Mesendoderm (in vitro differentiated cells): Measurements from ENCODE around the gene KAT6B.

Experiments
- DNase-seq: peaks from one replicate; pipeline ENCODE4 v3.0.0; 2013
- H2AK5ac ChIP-seq: 2 replicates; pipeline ENCODE4 v1.6.1; 2013; ENCODE audit warnings: low read length, inconsistent platforms
- H2BK120ac ChIP-seq: 2 replicates; pipeline ENCODE4 v1.6.1; 2013; ENCODE audit warnings: low read depth, mild to moderate bottlenecking, low read length, moderate library complexity, mixed read lengths
- H2BK15ac ChIP-seq: replicated peaks from 2 replicates; pipeline ENCODE4 v1.6.1; 2013; ENCODE audit warnings: low read depth, mild to moderate bottlenecking, moderate library complexity
- H2BK5ac ChIP-seq: 2 replicates; pipeline ENCODE4 v1.6.1; 2013; ENCODE audit warnings: low read length, inconsistent platforms
- H3K18ac ChIP-seq: 2 replicates; pipeline ENCODE4 v1.6.1; 2013; ENCODE audit warnings: mild to moderate bottlenecking, low read length, mixed read lengths
- H3K23ac ChIP-seq: one replicate; pipeline ENCODE4 v1.6.1; 2013; ENCODE audit warnings: low read length
- H3K27ac ChIP-seq: 2 replicates; pipeline ENCODE4 v1.5.1; 2013; ENCODE audit warnings: low read depth, mild to moderate bottlenecking, inconsistent platforms, low read length, moderate library complexity
- H3K27me3 ChIP-seq: 2 replicates; pipeline ENCODE4 v1.6.1; 2013; ENCODE audit warnings: low read length, control low read depth, mild to moderate bottlenecking, inconsistent platforms; ENCODE audit not compliant: insufficient read depth, poor library complexity
- H3K36me3 ChIP-seq: 2 replicates; pipeline ENCODE4 v1.6.1; 2013; ENCODE audit warnings: low read length, inconsistent platforms; ENCODE audit not compliant: control insufficient read depth, insufficient read depth
- H3K4ac ChIP-seq: one replicate; pipeline ENCODE4 v1.6.1; 2013; ENCODE audit warnings: low read depth, mild to moderate bottlenecking, low read length, moderate library complexity
- H3K4me1 ChIP-seq: 2 replicates; pipeline ENCODE4 v1.6.1; 2013; ENCODE audit warnings: low read depth, low read length, inconsistent platforms; ENCODE audit not compliant: control insufficient read depth
- H3K4me2 ChIP-seq: 2 replicates; pipeline ENCODE4 v1.6.1; 2013; ENCODE audit warnings: low read length
- H3K4me3 ChIP-seq: 2 replicates; pipeline ENCODE4 v1.5.1; 2013; ENCODE audit warnings: mild to moderate bottlenecking, low read length
- H3K56ac ChIP-seq: one replicate; pipeline ENCODE4 v1.6.1; 2013; ENCODE audit warnings: low read length
- H3K79me1 ChIP-seq: 2 replicates; pipeline ENCODE4 v1.6.1; 2013; ENCODE audit warnings: low read length, inconsistent platforms
- H3K79me2 ChIP-seq: 2 replicates; pipeline ENCODE4 v1.6.1; 2013; ENCODE audit warnings: mild to moderate bottlenecking, low read length; ENCODE audit not compliant: control insufficient read depth, insufficient read depth
- H3K9ac ChIP-seq: 2 replicates; pipeline ENCODE4 v1.6.1; 2013; ENCODE audit warnings: low read length, inconsistent platforms
- H4K5ac ChIP-seq: one replicate; pipeline ENCODE4 v1.6.1; 2013; ENCODE audit warnings: low read length
- H4K8ac ChIP-seq: one replicate; pipeline ENCODE4 v1.6.1; 2013; ENCODE audit warnings: low read depth, mild to moderate bottlenecking, control low read depth, low read length, moderate library complexity
- WGBS: extraction: QIAGEN DNeasy Blood & Tissue Kit; methylation state at CpG from one replicate; pipeline ENCODE4 v1.1.7; 2013; ENCODE audit warnings: low lambda C conversion rate, missing lambda C conversion rate; ENCODE audit not compliant: insufficient coverage; ENCODE audit errors: extremely low coverage; 5-methylcytosine and 5-hydroxymethylcytosine counted together

KAT6B gene

DNA sequence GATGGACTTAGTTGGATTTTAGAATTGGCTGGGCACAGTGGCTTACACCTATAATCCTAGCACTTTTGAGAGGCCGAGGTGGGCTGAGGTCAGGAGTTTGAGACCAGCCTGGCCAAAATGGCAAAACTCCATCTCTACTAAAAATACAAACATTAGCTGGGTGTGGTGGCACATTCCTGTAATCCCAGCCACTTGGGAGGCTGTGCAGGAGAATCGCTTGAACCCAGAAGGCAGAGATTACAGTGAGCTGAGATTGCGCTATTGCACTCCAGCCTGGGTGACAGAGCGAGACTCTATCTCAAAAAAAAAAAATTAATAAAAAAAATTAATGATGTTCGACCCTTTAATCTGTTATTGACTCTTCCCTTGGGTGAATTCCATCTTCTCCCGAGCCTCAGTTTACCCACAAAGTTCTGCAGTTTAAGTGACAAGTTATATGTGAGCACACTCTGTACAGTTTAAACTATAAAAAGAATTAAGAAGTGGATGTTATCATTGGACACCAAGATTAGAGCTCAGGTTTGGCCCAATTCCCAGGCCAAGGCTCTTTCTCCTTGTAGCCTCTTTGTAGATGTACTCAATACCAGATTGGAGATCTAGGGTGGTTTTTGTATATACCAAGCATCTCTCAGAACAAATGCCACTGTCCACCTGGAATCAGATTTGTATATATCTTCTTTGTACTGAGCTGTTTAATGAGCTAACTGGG, 15.0 kb downstream of the KAT6B start:
- Histone ChIP-seq H4K5ac (no peak overlapping the region), H3K27me3 (no peaks in the 10 kb centered on the region), H2BK5ac (no peak overlapping the region), H2BK120ac (no peak overlapping the region), H4K8ac (no peak overlapping the region), H3K4ac (no peak overlapping the region), H3K18ac (no peak overlapping the region), H3K4me1 (no peaks in the 10 kb centered on the region), H3K56ac (no peak overlapping the region), H3K4me2 (no peak overlapping the region), H3K79me1 (peaks cover 1% of the 10 kb centered on the region), H2AK5ac (no peak overlapping the region), H3K9ac (no peak overlapping the region), H3K79me2 (no peaks in the 10 kb centered on the region), H3K36me3 (no peaks in the 10 kb centered on the region), H3K23ac (no peak overlapping the region), H3K4me3 (no peak overlapping the region), H2BK15ac (no peak overlapping the region), H3K27ac (no peak overlapping the region)
- no CpG with 5 or more reads among the region's 6 CpGs for WGBS
- DNase-seq: no peak

DNA sequence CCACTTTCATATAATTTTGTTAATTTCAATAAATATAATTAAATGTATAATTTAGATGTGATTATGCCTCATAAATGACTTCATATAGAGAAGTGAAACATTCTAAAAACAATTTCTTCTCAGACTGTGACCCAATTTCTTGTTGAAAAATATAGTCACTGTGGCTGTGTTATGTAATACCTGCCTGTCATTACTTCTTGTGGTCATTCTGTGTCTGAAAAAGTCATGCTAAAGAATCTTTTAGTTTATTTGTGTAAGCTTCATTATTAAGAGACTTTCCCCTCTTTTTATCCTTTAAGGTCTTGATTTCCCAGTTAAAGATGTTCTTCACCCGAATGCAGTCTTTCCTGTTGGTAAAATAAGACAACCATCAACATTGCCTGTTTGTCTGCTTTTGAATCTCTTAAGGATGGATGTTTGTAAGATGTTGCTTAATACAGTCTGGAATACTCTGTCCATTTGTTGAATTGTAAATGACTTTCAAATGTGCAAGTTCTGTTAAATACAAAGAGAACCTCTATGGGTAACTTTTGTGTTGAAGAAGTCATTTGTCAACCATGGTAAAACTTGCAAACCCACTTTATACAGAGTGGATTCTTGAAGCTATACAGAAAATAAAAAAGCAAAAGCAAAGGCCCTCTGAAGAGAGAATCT, 16.0 kb downstream of the KAT6B start:
- Histone ChIP-seq H3K27ac (no peak overlapping the region), H3K4me1 (no peaks in the 10 kb centered on the region), H3K4me3 (no peak overlapping the region), H3K23ac (no peak overlapping the region), H3K56ac (no peak overlapping the region), H3K27me3 (no peaks in the 10 kb centered on the region), H2BK5ac (no peak overlapping the region), H3K4me2 (no peak overlapping the region), H3K4ac (no peak overlapping the region), H3K79me2 (no peaks in the 10 kb centered on the region), H3K36me3 (no peaks in the 10 kb centered on the region), H2BK120ac (no peak overlapping the region), H3K18ac (no peak overlapping the region), H4K5ac (no peak overlapping the region), H4K8ac (no peak overlapping the region), H2BK15ac (no peak overlapping the region), H2AK5ac (no peak overlapping the region), H3K9ac (no peak overlapping the region), H3K79me1 (peaks cover 1% of the 10 kb centered on the region)
- no peak for DNase-seq
- WGBS: no CpG with 5 or more reads among the region's 1 CpG

DNA sequence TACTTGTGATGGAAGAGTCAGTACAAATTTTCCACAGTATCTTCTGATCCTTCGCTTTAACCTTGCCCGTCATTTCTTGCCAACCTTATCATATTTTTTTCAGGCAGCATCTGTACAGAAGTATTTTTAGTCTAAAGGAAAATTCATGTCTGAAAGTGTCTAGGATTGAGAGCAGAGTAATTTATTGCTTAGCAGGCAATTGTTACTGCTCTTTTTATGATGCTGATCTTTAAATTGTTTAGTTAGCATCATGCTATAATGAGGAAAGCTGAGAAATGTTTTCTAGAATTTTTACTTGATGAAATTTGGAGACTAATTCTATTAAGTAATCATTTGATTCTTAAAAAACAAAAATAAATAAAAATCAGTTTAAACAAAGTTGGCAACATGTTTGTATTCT, 20.6 kb downstream of the KAT6B start:
- no peak overlapping the region for H3K23ac ChIP-seq
- H3K56ac ChIP-seq: no peak overlapping the region
- no peak overlapping the region for H3K9ac ChIP-seq
- WGBS: no CpG with 5 or more reads among the region's 2 CpGs
- no peak overlapping the region for H3K27ac ChIP-seq
- no peak overlapping the region for H2BK120ac ChIP-seq
- H4K8ac ChIP-seq: no peak overlapping the region
- no peaks in the 10 kb centered on the region for H3K79me2 ChIP-seq
- H3K4me3 ChIP-seq: no peak overlapping the region
- no peak overlapping the region for H3K4me2 ChIP-seq
- no peaks in the 10 kb centered on the region for H3K79me1 ChIP-seq
- H2AK5ac ChIP-seq: no peak overlapping the region
- H3K36me3 ChIP-seq: no peaks in the 10 kb centered on the region
- DNase-seq: no peak
- no peak overlapping the region for H2BK5ac ChIP-seq
- H3K4ac ChIP-seq: no peak overlapping the region
- H4K5ac ChIP-seq: no peak overlapping the region
- H3K27me3 ChIP-seq: no peaks in the 10 kb centered on the region
- H2BK15ac ChIP-seq: no peak overlapping the region
- no peaks in the 10 kb centered on the region for H3K4me1 ChIP-seq
- no peak overlapping the region for H3K18ac ChIP-seq

DNA sequence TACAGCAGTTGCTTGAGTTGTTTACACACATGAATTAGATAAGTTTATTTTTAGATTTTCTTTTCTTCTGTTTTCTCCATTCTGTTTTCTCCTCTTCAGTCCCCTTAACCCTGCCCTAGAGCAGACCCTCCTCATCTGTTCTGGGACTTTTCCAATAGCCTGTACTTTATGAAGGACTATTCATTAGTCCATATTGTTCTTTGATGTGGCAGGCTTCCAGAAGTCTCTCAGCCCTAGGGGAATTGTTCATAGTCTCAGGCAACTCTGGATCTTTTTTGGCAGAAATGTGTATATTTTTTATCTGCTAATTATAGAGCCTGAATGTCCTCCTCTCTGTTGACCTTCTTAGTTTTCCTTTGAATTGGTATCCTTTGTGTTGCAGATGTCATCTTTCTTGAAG, 25.4 kb downstream of the KAT6B start:
- Histone ChIP-seq H3K27me3 (no peaks in the 10 kb centered on the region), H3K27ac (no peak overlapping the region), H3K4ac (no peak overlapping the region), H4K8ac (no peak overlapping the region), H3K79me2 (peaks cover 2% of the 10 kb centered on the region), H2BK5ac (no peak overlapping the region), H3K56ac (no peak overlapping the region), H3K79me1 (no peaks in the 10 kb centered on the region), H4K5ac (no peak overlapping the region), H3K18ac (no peak overlapping the region), H2AK5ac (no peak overlapping the region), H3K4me2 (no peak overlapping the region), H3K23ac (no peak overlapping the region), H3K36me3 (no peaks in the 10 kb centered on the region), H3K4me1 (no peaks in the 10 kb centered on the region), H3K9ac (no peak overlapping the region), H2BK120ac (no peak overlapping the region), H3K4me3 (no peak overlapping the region), H2BK15ac (no peak overlapping the region)
- DNase-seq: no peak

DNA sequence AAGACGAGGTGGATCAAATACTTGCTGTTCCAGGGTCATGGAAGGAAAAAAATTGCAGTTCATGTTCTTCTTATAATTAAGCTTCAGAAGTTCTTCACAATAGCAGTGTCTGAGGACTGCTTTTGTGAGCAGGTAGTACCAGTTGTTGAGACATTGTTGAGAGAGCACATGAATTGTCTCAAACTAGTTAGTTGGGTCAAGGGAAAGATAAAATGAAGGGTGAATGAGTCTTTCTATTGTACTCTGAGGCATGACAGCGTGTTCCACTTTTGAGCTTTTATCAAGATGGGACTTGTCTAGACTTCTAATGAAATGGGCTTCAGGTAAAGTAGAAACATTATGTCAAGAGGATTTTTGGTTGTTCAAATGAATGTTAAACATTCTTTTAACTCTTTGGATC, 26.0 kb downstream of the KAT6B start:
- no peaks in the 10 kb centered on the region for H3K27me3 ChIP-seq
- H2BK15ac ChIP-seq: no peak overlapping the region
- no peak overlapping the region for H3K18ac ChIP-seq
- H4K8ac ChIP-seq: no peak overlapping the region
- no peak overlapping the region for H2BK5ac ChIP-seq
- H2AK5ac ChIP-seq: no peak overlapping the region
- no peak overlapping the region for H3K4ac ChIP-seq
- H3K4me3 ChIP-seq: no peak overlapping the region
- DNase-seq: no peak
- no CpG with 5 or more reads among the region's 2 CpGs for WGBS
- H3K56ac ChIP-seq: no peak overlapping the region
- H3K79me1 ChIP-seq: peaks cover 2% of the 10 kb centered on the region
- peaks cover 2% of the 10 kb centered on the region for H3K79me2 ChIP-seq
- no peaks in the 10 kb centered on the region for H3K4me1 ChIP-seq
- no peak overlapping the region for H3K9ac ChIP-seq
- H3K23ac ChIP-seq: no peak overlapping the region
- H2BK120ac ChIP-seq: no peak overlapping the region
- H3K4me2 ChIP-seq: no peak overlapping the region
- no peak overlapping the region for H3K27ac ChIP-seq
- peak overlapping the region; percentile 33 for H4K5ac ChIP-seq
- no peaks in the 10 kb centered on the region for H3K36me3 ChIP-seq

DNA sequence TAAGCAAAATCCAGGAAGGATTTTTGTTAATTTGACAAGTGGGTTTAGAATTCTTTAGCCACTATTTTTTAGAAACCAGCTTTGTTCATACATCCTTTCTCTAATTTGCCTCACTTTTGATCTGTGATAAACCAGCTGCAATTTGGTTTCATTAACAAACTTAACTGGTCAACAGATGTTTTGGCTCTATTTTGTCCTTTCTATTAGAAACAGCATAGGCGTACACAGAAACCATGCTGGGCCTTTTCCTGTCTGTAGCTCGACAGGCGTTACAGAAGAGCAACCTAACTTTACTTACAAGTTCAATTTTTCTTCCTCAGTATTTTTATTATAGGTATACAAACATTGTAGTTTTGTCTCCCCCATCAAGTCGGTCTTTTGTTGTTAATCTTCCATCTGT, 28.2 kb downstream of the KAT6B start:
- no CpG with 5 or more reads among the region's 4 CpGs for WGBS
- H4K5ac ChIP-seq: no peak overlapping the region
- no peak overlapping the region for H2AK5ac ChIP-seq
- peaks cover 2% of the 10 kb centered on the region for H3K79me1 ChIP-seq
- no peak overlapping the region for H3K4ac ChIP-seq
- peaks cover 2% of the 10 kb centered on the region for H3K79me2 ChIP-seq
- no peaks in the 10 kb centered on the region for H3K27me3 ChIP-seq
- no peak overlapping the region for H4K8ac ChIP-seq
- H2BK120ac ChIP-seq: no peak overlapping the region
- H3K4me3 ChIP-seq: no peak overlapping the region
- peak; percentile 19 for DNase-seq
- H3K27ac ChIP-seq: no peak overlapping the region
- H3K23ac ChIP-seq: no peak overlapping the region
- no peak overlapping the region for H3K9ac ChIP-seq
- H2BK5ac ChIP-seq: no peak overlapping the region
- no peaks in the 10 kb centered on the region for H3K4me1 ChIP-seq
- no peak overlapping the region for H2BK15ac ChIP-seq
- no peak overlapping the region for H3K4me2 ChIP-seq
- no peak overlapping the region for H3K18ac ChIP-seq
- H3K36me3 ChIP-seq: no peaks in the 10 kb centered on the region
- H3K56ac ChIP-seq: no peak overlapping the region
